GM18502 (cell line): ENCODE data around the gene XYLT1.
"Not testable (repeated sequence)": the region's sequence is repeated elsewhere in the genome, so short reads cannot be mapped to it uniquely, and the experiment has no call there.

Experiments used
- ATAC-seq: cut with Tn5 transposase; IDR thresholded peaks from one replicate; pipeline ENCODE4 v1.9.1; 2021; ENCODE audit warnings: mild to moderate bottlenecking; ENCODE audit not compliant: unreplicated experiment, poor library complexity

XYLT1 gene

DNA sequence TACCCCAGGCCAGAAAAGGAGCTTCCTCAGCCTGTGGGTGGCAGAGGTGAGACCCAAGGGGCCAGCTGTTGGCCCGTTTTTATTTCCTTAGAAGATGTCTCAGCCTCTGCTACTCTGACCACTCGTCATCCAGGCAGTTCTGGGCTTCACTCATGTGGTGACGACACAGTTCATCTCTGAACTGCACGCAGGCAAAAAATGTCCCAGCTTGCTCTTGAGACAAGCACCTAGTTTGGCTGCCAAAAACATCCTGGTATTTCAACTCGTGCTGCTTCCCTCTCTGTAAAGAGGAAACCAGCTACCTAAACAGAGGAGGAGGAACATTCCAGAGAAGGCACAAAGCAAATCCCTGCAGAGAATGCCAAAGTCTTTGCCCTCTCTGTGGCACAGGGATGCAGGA lies 125.7 kb downstream of the XYLT1 start:
- no peak for ATAC-seq

DNA sequence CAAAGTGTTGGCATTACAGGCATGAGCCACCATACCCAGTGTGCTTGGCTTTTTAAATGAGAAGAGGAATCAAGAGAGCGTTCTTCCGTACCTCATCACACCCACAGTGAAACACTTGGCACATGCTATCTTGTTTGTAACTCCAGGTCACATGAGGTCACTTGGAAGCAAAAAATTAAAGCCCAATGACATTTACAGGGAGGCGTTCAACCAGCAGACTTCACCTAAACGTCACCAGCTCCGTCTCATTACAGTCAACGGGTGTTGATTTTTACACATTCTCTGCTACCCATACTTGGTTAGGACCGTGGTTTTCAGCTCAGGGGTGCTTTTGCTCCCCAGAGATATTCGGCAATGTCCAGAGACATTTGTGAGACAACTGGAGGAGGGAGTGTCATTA lies 127.0 kb downstream of the XYLT1 start:
- no peak for ATAC-seq

DNA sequence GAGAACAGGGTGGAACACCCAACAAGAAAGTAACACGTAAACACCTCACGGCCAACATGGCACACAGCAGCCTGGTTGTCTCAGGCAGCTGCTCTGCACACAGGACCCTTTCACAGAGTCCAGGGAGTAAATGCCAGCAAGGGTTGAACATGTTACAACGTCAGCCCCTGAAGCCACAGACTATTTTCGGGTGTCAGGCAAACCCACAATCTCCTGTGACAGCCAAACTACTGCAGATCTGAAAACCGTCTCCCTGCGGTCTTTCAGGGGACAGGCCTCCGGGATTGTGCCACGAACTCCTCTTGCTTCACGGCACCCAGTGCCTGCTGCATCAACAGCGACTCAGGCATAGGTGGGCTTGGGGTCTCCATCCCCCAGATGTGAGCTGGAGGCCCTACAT lies 127.7 kb downstream of the XYLT1 start:
- ATAC-seq, result no peak

DNA sequence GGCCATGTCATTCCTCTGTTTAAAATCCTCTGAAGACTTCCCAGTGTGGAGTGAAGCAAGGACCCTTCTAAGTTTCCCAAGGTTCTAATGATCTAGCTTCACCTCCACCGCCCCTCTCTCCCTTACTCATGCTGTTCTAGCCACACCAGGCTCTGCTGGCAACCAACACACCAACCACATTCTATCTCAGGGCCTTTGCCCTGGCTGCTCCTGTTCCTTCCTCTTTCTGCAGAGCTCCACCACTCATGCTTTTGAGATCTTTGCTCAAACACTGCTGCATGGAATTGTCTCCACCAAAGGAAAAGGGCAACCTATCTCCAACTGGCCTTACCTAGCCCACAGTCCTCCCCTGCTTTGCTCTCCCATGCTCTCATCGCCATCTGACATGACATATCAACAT lies 128.7 kb downstream of the XYLT1 start:
- no peak for ATAC-seq

DNA sequence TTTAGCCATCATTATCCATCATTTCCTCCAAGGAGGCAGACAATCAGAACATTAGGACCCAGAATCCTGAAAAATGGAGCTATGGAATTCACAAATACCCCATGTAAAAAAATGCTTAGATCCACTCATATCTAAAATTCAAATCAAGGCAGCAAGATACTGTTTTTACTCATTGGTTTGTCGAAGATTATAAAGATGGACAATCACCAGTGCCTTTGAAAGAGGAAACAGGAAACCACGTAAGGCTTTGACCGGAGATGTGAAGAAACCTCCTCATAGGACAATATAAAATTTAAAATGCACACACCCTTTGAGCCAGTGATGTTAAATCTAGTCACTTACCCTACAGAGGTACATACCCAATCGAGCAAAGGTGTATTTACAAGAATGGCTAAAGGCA lies 130.0 kb downstream of the XYLT1 start:
- ATAC-seq, result no peak

DNA sequence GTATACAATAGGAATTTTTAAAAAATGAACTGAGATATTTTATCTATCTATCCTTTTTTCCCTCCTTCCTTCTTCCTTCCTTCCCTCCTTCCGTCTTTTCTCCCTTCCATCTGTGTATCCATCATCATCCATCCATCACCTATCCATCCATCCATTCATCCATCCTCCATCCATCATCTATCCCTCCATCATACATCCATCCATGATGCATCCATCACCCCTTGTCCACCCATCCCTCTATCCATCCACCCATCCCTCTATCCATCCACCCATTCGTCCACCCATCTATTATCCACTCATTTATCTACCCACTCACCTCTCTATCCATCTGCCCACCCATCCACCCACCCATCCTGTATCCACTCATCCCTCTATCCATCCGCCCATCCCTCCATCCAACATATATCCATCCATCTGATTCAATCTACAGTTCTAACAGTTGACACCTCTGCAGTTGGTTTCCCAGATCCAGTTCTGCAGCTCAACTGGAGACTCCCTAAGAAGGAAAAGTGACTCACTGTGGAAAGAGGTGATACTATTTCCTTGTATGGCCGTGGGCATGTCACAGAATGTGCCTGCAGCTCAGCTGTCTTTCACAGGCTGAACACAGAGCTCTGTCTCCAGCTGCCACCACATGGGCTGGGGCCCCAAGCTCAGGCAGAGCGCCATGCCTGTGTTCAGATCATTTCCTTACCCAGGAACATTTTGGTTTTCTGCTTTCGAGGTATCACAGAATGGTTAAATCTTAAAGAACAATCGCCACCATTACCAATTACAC lies 130.8 kb downstream of the XYLT1 start:
- ATAC-seq, result no peak

DNA sequence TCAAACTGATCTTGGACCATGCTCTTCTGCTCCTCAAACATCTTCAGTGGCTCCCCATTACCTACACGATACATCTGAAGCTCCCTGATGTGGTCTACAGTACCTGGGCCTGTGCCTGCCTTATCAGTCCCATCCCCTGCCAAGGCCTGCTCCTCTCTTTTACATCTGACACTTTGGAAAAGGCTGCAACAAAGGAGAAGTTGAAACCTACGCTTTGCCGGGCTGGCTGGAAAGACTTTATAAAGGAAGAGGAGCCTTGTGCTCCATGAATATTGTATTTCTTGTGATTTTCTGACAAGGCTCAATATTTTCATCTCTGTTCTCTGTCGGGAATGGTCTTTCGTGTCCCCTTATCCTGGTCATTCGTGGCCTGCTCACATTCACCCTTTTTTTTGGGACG lies 132.5 kb downstream of the XYLT1 start:
- no peak for ATAC-seq

DNA sequence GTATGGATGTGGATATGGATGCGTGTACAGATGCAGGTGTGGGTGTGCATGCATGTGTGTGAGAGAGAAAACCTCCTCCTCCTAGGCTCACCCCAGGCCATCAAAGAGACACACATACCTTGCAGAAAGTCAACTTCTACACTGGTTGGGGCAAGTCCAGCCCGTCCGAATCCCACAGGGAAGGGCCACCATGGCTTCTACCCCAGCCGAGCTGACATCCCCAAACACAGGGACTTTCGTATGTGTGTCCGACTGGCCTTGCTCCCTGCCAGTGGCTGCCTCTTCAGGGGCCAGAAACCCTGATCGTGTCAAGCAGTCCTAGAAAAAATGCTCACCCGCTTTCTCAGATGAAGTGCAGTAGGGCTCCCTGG lies 134.2 kb downstream of the XYLT1 start:
- no peak for ATAC-seq

DNA sequence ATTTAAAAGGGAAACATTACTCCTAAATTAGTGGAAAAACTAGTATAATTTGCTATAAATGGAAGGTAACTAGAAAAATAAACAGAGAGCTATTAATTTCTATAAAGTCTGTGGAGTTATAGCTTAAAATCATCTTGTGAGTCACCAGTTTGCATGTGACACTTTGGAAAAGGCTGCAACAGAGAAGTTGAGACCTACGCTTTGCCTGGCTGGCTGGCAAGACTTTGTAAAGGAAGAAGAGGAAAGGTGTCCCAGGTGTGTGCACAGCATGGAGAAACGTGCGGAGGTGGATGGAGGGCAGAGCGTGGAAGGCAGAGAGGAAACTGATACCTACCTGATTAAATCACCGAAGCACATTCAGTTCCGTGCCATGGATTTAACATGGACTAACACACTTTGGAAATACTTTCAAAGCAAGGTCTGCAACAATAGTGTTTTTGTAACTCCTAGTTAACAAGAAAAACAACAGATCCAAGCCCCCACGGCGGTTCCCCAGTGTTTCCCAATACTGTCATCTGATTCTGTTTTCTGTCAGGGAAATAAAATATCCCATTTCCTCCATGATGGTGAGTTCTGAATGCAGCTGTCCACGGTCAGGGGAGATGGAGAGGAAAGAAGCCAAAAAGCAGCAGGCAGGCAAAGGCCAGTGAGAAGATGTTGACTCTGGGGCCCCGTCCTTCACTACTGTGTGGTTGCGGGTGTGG lies 134.8 kb downstream of the XYLT1 start:
- no peak for ATAC-seq

DNA sequence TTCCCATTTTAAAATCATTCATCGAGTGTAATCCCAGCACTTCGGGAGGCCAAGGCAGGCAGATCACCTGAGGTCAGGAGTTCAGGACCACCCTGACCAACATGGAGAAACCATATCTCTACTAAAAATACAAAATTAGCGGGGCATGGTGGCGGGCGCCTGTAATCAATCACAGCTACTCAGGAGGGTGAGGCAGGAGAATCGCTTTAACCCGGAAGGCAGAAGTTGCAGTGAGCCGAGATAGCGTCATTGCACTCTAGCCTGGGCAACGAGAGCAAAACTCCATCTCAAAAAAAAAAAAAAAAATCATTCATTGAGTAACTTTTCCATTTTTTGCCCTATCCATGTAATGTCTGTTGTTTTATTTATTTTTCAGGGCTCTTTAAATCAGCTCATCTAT lies 135.4 kb downstream of the XYLT1 start:
- not testable (repeated sequence) for ATAC-seq

DNA sequence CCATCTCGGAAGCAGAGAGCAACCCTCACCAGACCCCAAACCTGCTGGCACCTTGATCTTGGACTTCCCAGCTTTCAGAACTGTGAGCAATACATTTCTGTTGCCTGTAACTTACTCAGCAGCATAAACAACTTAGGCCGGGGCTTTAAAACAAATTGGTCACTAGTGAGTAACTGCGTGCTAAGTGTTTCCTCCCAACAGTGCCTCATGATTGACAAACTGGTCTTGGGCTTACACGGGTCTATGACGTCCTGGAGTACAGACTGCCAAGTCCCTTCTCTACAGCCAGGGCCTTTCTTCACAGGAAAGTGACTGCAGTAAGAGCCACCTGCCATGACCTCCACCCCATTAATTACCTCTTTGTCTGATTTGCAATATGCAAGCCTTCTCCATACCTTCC lies 136.7 kb downstream of the XYLT1 start:
- ATAC-seq, result no peak

DNA sequence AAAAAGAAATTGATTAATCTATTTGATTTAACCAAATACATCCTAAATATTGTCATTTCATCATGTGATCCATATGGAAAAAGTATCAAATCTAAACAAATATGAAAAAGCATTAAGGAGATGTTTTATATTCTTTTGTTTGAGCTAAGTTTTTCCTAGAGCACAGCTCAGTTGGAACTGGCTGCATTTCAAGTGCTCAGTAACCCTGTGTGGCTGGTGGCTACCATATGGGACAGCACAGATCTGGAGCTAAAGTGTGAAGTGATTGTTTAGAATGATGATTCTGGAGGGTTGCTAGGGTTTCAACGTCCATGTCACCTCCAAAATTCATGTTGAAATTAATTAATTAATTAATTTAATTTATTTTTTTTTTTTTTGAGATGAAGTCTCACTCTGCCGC lies 137.5 kb downstream of the XYLT1 start:
- no peak for ATAC-seq

DNA sequence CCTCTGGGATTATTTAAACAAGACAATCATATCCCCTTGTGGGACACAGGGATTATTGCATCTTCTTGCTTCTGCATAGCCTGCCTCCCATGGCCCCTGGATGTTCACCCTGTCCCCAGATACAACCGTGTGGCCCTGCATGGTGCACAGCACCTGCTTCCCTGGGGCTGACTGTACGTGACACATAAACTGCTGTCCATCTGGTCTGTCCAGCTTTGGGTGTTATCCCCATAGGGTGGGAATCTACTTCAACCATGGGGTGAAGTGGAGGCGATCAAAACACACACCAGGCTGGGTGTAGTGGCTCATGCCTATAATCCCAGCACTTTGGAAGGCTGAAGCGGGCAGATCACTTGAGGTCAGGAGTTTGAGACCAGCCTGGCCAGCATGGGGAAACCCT lies 138.8 kb downstream of the XYLT1 start:
- no peak for ATAC-seq

DNA sequence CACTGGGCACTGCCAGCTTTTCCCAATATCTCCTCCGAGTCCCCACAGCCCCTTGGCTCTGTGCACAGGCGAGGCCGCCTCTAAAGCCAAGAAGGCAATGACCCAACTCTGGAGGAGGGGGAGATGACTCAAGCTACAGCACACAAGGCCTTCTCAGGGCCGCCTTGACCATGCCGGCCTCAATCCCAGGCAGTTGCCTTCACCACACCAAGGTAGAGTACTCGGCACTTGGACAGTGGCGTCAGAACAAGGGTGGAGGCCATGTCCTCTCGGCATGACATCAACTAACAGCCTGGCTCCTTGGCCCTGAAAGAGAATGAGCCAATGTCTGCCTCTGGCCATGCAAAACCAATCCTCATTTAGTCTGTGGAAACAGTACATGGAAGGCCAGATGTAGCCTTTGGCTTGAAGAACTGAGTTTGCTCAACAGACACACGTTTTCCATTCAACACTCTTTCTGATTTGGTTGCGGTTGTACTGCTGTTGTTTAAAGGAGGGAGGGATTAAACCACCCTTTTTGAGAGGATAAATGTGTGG lies 139.6 kb downstream of the XYLT1 start:
- no peak for ATAC-seq

DNA sequence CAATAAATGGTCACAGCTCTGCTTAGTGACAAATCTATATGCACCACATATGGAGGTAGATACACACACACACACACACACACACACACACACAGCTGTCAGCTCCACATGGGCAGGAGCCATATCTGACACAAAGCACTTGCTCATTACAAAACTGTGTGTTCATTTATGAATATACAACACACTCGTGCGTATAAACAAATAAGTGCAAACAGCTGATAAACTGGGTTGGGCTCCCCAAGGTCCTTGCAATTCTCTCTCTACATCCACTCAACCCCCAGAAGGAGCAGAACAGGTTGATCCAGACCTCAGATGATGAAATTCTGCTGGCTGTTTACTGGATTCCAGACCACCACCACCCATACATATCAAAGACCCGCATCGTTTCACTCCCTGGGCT lies 140.7 kb downstream of the XYLT1 start:
- ATAC-seq, result no peak

DNA sequence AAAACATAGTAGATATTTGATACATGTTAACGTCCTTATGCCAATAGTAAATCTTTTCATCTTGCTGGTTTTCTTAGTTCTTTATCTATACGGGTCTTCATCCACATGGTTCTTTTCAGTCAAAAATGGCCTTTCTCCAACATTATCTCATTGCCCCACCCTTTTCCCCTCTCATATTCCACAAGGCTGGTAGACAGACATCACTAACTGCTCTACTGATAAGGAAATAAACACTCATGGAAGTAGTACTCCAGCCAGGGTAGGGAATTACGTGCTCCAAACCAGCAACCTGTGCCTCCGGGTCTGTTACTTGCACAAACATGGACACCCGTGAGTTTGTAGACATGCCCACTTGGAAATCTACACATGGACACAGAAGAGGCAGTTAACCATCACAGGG lies 141.4 kb downstream of the XYLT1 start:
- no peak for ATAC-seq

DNA sequence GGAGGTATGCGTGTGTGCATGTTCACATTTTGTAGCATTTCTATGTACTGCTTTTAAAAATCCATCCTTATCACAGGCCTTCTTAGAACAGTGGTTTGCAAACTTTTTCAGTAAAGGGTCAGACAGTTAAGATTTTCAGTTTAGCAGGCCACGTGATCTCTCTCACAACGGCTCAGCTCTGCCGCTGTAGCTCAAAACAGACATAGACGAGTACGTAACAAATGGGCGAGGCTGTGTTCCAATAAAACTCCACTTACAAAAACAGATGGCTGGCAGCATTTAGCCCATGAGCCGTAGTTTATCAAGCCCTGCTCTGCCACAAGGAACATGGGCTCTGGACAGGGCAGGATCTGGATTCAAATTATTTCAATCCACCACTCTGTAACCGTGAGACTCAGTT lies 141.8 kb downstream of the XYLT1 start:
- ATAC-seq, result no peak

DNA sequence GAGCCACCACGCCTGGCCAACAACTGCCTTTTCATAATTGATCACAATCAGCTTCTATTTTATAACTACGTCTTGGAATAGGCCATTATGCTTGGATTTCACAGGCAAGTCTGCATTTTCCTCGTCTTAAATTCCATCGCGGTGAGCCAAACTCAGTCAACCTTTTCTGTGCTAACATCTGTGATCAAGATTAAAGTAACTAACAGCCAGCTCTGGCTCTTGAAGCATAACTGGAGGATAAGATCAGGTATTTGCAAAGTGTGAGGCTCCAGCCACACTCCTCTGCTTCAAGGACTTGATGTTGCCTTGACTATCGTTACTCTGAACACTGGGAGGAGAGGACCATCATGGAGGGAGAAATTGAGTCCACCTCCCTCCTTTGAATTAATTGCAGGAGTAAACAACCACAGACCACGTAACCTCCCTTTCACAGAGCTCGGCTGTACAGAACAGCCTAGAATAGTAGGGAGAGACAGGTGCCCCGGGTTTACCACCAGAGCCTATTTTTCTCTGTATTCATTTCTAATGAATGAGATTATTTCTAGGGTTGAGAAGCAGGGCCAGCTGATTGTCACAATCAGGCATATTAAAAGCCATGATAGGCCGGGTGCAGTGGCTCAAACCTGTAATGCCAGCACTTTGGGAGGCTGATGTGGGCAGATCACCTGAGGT lies 143.0 kb downstream of the XYLT1 start:
- ATAC-seq, result no peak

DNA sequence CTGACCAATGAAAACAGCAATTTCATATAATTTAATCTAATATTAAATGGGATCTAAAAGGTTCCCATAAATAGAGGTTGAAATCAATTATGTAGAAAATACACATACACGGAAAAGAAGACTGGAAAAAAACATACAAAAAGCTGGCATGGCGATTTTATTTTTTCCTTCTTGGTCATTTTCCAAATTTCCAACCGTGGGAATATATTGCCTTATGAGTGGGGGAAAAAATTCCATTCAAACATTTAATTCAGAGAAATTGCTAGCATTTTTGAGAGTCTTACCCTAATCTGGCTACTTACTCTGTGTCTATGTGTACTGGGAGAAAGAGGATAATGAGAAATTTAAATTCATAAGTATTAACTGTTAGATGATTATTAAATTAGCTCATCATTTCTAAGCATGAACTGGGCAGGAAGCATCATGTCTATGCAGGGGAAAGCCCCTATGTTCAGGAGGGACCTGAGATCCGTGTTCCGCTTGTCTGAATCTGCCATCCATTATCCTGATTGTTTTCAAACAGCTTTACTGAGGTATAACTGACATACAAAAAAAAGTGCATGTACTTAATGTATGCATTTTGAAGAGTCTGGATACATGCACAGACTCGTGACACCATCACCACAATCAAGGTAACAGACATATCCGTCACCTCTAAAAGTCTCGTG lies 145.2 kb downstream of the XYLT1 start:
- ATAC-seq, result no peak

DNA sequence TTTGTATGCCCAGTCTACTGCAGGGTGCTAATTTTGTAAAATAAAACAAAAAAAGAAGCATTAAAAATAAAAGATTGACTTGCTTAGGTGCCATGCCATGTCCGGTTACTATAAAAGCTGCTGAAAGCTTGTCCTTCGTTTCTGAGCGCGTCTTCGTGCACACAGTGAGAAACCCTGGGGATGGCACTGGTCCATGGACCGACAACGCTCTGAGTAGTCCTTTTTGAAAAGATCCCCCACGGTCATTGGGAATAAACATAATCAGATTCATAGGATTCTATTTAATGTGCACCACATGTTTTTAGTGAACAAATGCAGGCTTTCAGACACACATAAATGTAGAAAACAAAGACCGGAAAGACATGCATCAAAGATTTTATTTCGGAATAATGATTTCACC lies 146.3 kb downstream of the XYLT1 start:
- no peak for ATAC-seq

DNA sequence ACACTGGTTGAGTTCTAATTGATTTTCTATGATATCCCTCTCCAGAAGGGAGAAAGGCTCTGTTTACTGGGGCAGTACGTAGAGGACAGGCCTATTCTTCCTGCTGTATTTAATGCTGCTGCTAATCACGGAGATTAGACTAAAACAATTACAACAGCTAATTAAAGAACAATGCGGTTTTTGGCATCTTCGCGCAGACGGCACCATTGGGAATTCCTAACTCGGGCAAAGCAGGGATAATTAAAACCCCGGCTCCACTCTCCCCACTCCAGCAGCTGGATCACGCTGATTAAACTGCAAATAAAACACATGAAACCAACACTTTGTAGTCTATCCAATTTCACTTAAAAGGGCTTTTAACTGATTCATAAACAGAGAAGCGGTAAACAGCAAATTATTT lies 147.6 kb downstream of the XYLT1 start:
- no peak for ATAC-seq
